NCI-H2081 treated with DMSO at 0.1 percent for 48 hours (cell line): ENCODE results near the gene SPOCK2.

ENCODE experiments used
- DNase-seq: peaks from one replicate; lab custom pipeline; 2025; lab: John Stamatoyannopoulos, UW

The SPOCK2 gene

GRCh38 chr10:72029414-72029813, 58.9 kb downstream of the SPOCK2 start:
- DNase-seq: no peak

GRCh38 chr10:72027498-72027897, 60.9 kb downstream of the SPOCK2 start:
- DNase-seq: no peak

GRCh38 chr10:72026278-72027111, 61.9 kb downstream of the SPOCK2 start:
- no peak for DNase-seq

- no peak for DNase-seq
Measured at GRCh38 chr10:72025832-72026231, 62.5 kb downstream of the SPOCK2 start.

- DNase-seq: no peak
Measured at GRCh38 chr10:72025400-72025799, 63.0 kb downstream of the SPOCK2 start.

- DNase-seq: no peak
Measured at GRCh38 chr10:72024596-72024995, 63.8 kb downstream of the SPOCK2 start.

- no peak for DNase-seq
Measured at GRCh38 chr10:72022228-72022627, 66.1 kb downstream of the SPOCK2 start.

- no peak for DNase-seq
Measured at GRCh38 chr10:72020914-72021809, 67.2 kb downstream of the SPOCK2 start.

- DNase-seq: no peak
Measured at GRCh38 chr10:72019085-72019876, 69.1 kb downstream of the SPOCK2 start.

GRCh38 chr10:72016608-72017300, 71.6 kb downstream of the SPOCK2 start:
- no peak for DNase-seq

- DNase-seq: no peak
Measured at GRCh38 chr10:72015841-72016240, 72.5 kb downstream of the SPOCK2 start.

- no peak for DNase-seq
Measured at GRCh38 chr10:72014785-72015480, 73.4 kb downstream of the SPOCK2 start.

GRCh38 chr10:72014197-72014596, 74.2 kb downstream of the SPOCK2 start:
- no peak for DNase-seq

GRCh38 chr10:72013202-72013945, 75.0 kb downstream of the SPOCK2 start:
- DNase-seq: no peak

- no peak for DNase-seq
Measured at GRCh38 chr10:72012796-72013195, 75.6 kb downstream of the SPOCK2 start.

- no peak for DNase-seq
Measured at GRCh38 chr10:72011976-72012512, 76.3 kb downstream of the SPOCK2 start.

GRCh38 chr10:72011468-72011867, 76.9 kb downstream of the SPOCK2 start:
- no peak for DNase-seq

GRCh38 chr10:72011016-72011415, 77.3 kb downstream of the SPOCK2 start:
- DNase-seq: no peak

GRCh38 chr10:72010234-72010973, 77.9 kb downstream of the SPOCK2 start:
- DNase-seq: no peak
